ENCODE data around the gene NDUFB10. TPM values are rescaled to one million over a fixed set of nuclear protein-coding genes. Genes with fewer than 3 reads are reported as not detected.

The NDUFB10 gene
- total and polyA plus RNA-seq, 12 donors: 375 to 1,046 (median 590) TPM

DNA sequence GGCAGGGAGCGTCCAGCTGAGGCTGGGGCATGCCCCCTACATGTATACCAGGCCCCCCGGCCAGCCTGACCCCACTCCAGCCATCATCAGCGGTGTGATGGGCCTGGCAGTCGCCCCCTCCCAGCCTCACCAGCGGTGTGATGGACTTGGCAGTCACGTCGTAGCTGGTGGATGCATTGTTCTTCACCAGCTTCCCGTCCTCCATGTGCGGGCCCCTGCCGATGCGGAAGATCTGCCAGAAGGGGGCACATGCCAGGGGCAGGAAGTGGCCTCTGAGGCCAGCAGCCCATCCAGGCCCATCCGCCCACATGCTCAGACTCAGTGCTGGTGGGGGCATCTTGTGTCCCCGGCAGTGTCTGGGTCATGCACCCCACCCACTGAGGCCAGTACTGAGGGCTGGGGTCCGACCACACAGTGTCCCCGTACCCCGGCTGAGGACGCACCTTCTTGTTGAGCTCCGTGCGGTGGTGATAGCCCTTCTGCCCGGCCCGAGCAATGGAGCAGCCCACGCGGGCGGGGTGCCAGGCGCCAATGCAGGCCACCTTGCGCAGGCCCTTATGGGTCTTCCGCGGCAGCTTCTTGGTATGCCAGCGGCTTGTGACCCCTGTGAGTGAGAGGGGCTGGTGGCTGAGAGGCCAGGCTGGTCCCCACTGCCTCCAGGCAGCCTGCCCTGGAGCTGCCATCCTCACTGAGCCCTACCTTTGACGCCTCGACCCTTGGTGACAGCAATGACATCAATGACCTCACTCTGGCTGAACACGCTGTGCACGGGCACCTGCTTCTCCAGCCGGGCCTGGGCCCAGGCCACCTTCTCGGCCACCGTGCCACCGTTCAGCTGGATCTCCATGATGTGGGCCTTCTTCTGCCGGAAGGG lies 12.6 kb upstream of the NDUFB10 start:
- Histone ChIP-seq H3K4me3 (no peak overlapping the region), H3K27me3 (no peaks in the 10 kb centered on the region), H3K36me3 (peaks cover 0 to 3% (median 0%) of the 10 kb centered on the region in 9 donors), H3K9me3 (no peaks in the 10 kb centered on the region), H3K27ac (peak overlapping the region in 2 of 10 donors; percentile 10 to 26), H3K4me1 (peaks cover 9 to 33% (median 21%) of the 10 kb centered on the region in 9 donors)
- no peak for DNase-seq
- 79 to 84% methylated on average over 38 of the region's 38 CpGs for WGBS, 2 donors
- intact Hi-C loops (cut with DNase I): no loop called here
- TF ChIP-seq, protein P1, sequence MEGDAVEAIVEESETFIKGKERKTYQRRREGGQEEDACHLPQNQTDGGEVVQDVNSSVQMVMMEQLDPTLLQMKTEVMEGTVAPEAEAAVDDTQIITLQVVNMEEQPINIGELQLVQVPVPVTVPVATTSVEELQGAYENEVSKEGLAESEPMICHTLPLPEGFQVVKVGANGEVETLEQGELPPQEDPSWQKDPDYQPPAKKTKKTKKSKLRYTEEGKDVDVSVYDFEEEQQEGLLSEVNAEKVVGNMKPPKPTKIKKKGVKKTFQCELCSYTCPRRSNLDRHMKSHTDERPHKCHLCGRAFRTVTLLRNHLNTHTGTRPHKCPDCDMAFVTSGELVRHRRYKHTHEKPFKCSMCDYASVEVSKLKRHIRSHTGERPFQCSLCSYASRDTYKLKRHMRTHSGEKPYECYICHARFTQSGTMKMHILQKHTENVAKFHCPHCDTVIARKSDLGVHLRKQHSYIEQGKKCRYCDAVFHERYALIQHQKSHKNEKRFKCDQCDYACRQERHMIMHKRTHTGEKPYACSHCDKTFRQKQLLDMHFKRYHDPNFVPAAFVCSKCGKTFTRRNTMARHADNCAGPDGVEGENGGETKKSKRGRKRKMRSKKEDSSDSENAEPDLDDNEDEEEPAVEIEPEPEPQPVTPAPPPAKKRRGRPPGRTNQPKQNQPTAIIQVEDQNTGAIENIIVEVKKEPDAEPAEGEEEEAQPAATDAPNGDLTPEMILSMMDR (IDR thresholded peaks at IDR 0.05): no peak
- ATAC-seq: no peak

DNA sequence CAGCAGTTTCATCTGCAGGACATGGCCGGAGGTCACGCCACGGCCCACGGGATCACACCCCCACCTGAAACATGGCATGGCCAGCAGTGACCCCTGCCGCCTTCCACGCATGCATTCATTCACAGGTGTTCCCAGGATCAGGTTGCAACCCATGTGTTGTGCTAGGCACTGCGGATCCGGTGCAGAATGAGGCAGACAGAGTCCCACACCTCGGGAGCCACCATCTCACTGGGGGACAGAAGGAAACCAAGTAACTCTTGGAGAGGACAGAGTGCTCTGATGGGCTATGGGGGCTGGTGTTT lies 12.0 kb upstream of the NDUFB10 start:
- intact Hi-C loops (cut with DNase I): no loop called here
- Histone ChIP-seq H3K4me3 (no peak overlapping the region), H3K27me3 (no peaks in the 10 kb centered on the region), H3K27ac (peak overlapping the region in 2 of 10 donors; percentile 10 to 26), H3K9me3 (no peaks in the 10 kb centered on the region), H3K4me1 (peaks cover 3 to 28% (median 15%) of the 10 kb centered on the region in 9 donors), H3K36me3 (peaks cover 0 to 3% (median 0%) of the 10 kb centered on the region in 9 donors)
- WGBS, 2 donors: 90% methylated on average over 9 of the region's 9 CpGs
- DNase-seq: no peak
- no peak for ATAC-seq
- TF ChIP-seq, protein P1 (IDR thresholded peaks at IDR 0.05): no peak

DNA sequence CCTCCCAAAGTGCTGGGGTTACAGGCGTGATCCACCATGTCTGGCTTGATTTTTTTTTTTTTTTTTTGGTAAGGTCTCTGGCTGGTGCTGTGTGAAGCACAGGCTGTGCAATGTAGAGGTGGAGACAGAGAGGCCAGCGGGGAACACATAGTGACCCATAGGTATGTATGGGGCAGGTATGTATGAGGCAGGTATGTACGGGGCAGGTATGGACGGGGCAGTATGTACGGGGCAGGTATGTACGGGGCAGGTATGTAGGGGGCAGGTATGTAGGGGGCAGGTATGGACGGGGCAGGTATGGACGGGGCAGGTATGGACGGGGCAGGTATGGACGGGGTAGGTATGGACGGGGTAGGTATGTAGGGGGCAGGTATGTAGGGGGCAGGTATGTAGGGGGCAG lies 9.8 kb upstream of the NDUFB10 start:
- peaks cover 0 to 7% (median 0%) of the 10 kb centered on the region in 9 donors for H3K36me3 ChIP-seq
- peaks cover 0 to 37% (median 12%) of the 10 kb centered on the region in 9 donors for H3K4me1 ChIP-seq
- ATAC-seq (no peak), DNase-seq (no peak)
- H3K9me3 ChIP-seq: no peaks in the 10 kb centered on the region
- TF ChIP-seq, protein P1 (IDR thresholded peaks at IDR 0.05): no peak
- H3K27ac ChIP-seq: no peak overlapping the region
- 93 to 95% methylated on average over 9 to 11 of the region's 11 CpGs for WGBS, 2 donors
- H3K27me3 ChIP-seq: no peaks in the 10 kb centered on the region
- no peak overlapping the region for H3K4me3 ChIP-seq
- intact Hi-C loops (cut with DNase I): no loop called here

DNA sequence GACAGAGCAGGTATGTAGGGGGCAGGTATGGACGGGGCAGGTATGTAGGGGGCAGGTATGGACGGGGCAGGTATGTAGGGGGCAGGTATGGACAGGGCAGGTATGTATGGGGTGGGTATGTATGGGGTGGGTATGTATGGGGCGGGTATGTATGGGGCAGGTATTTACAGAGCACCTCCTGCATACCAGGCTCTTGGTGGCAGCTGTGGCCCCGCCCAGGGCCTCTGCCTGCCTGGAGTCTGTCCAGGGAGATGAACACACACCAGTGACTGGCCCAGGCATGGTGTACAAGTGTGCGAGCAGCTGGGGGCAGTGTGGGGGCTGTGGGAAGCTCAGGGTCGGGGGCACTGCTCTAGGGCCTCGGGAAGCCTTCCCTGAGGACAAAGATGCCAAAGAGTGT lies 9.3 kb upstream of the NDUFB10 start:
- Histone ChIP-seq H3K4me1 (peaks cover 0 to 41% (median 12%) of the 10 kb centered on the region in 9 donors), H3K9me3 (no peaks in the 10 kb centered on the region), H3K27ac (peak overlapping the region; percentile 36 to 92 (median 78)), H3K27me3 (no peaks in the 10 kb centered on the region), H3K36me3 (peaks cover 0 to 5% (median 0%) of the 10 kb centered on the region in 9 donors), H3K4me3 (no peak overlapping the region)
- ATAC-seq (peak; percentile 10 to 45 (median 16)), DNase-seq (no peak)
- WGBS, 2 donors: 51 to 58% methylated on average over 7 of the region's 7 CpGs
- intact Hi-C loops (cut with DNase I): no loop called here
- TF ChIP-seq, protein P1 (IDR thresholded peaks at IDR 0.05): no peak
